ENCODE measurements around the gene ERBB2.

DNA sequence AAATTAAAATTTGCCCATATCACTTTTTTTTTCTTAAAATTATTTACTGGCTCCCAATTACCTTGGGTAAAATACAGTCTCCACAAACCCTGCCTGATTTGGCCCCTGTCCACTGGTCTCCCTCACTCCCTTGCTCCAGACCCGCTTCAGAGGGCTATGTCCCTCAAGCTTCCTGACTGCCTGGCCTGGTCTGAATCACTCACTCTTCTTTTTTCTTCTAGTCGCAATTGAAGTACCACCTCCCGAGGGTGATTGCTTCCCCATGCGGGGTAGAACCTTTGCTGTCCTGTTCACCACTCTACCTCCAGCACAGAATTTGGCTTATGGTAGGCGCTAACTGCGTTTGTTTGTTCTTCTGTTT, 11.4 kb upstream of the ERBB2 start:
- TF ChIP-seq, protein P1, sequence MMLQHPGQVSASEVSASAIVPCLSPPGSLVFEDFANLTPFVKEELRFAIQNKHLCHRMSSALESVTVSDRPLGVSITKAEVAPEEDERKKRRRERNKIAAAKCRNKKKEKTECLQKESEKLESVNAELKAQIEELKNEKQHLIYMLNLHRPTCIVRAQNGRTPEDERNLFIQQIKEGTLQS (IDR thresholded peaks at IDR 0.05; ENCODE audit: insufficient read depth, low read depth, low read length) = no peak
- TF ChIP-seq SP2 (IDR thresholded peaks at IDR 0.05; ENCODE audit: low read length) = no peak
- TF ChIP-seq, protein P2, sequence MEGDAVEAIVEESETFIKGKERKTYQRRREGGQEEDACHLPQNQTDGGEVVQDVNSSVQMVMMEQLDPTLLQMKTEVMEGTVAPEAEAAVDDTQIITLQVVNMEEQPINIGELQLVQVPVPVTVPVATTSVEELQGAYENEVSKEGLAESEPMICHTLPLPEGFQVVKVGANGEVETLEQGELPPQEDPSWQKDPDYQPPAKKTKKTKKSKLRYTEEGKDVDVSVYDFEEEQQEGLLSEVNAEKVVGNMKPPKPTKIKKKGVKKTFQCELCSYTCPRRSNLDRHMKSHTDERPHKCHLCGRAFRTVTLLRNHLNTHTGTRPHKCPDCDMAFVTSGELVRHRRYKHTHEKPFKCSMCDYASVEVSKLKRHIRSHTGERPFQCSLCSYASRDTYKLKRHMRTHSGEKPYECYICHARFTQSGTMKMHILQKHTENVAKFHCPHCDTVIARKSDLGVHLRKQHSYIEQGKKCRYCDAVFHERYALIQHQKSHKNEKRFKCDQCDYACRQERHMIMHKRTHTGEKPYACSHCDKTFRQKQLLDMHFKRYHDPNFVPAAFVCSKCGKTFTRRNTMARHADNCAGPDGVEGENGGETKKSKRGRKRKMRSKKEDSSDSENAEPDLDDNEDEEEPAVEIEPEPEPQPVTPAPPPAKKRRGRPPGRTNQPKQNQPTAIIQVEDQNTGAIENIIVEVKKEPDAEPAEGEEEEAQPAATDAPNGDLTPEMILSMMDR (IDR thresholded peaks at IDR 0.05; ENCODE audit: control extremely low read depth in 1 of 3, insufficient read depth in 1 of 3, low read depth in 1 of 3, low read length in 3 of 3) = no peak
